Keratinocyte (primary cell): ENCODE results near the gene ACKR4. TPM values are rescaled to one million over a fixed set of nuclear protein-coding genes. Genes with fewer than 3 reads are reported as not detected.
"Not testable (repeated sequence)": the region's sequence is repeated elsewhere in the genome, so short reads cannot be mapped to it uniquely, and the experiment has no call there.

ENCODE experiments used
- DNase-seq: peaks from one replicate; pipeline ENCODE4 v3.0.0-alpha.2; 2011; ENCODE audit warnings: low read depth, missing footprints, low spot score
- FAIRE-seq: peaks from 2 replicates; lab custom pipeline; 2011; peaks lifted over from hg19 to GRCh38; lab: Jason Lieb, UNC
- H2AFZ ChIP-seq: 2 replicates; pipeline ENCODE4 v1.6.0; 2012; ENCODE audit warnings: low read length, control low read depth, inconsistent platforms; ENCODE audit not compliant: control insufficient read depth
- H3K27ac ChIP-seq: 2 replicates; pipeline ENCODE4 v1.5.1; 2011; ENCODE audit warnings: low read length; ENCODE audit not compliant: control insufficient read depth, insufficient read depth
- H3K27me3 ChIP-seq: 3 replicates; pipeline ENCODE4 v1.6.0; 2011; ENCODE audit warnings: low read length; ENCODE audit not compliant: control insufficient read depth, insufficient read depth; ENCODE audit errors: extremely low read depth
- H3K36me3 ChIP-seq, 2 experiments: 2 replicates in 1 of 2; 3 replicates in 1 of 2; pipeline ENCODE4 v1.5.1; 2011; ENCODE audit warnings: low read length in 2 of 2, mild to moderate bottlenecking in 1 of 2; ENCODE audit not compliant: control insufficient read depth in 2 of 2, insufficient read depth in 2 of 2; ENCODE audit errors: extremely low read depth in 1 of 2
- H3K4me1 ChIP-seq: 3 replicates; pipeline ENCODE4 v1.5.1; 2011; ENCODE audit warnings: low read length; ENCODE audit not compliant: control insufficient read depth, insufficient read depth; ENCODE audit errors: extremely low read depth
- H3K4me2 ChIP-seq: 3 replicates; pipeline ENCODE4 v1.6.0; 2011; ENCODE audit warnings: low read depth, low read length; ENCODE audit not compliant: control insufficient read depth, insufficient read depth; ENCODE audit errors: extremely low read depth
- H3K4me3 ChIP-seq, 3 experiments: fragments of 200-600 bp in 1 of 3; sonication (generic) in 1 of 3; 2 replicates in 2 of 3; 3 replicates in 1 of 3; pipeline ENCODE4 v1.5.1; 2011 to 2016; ENCODE audit warnings: low read length in 3 of 3, mild to moderate bottlenecking in 3 of 3, control low read depth in 2 of 3, inconsistent platforms in 1 of 3, low read depth in 1 of 3, mixed read lengths in 1 of 3, mixed run types in 1 of 3, moderate library complexity in 1 of 3; ENCODE audit not compliant: control insufficient read depth in 2 of 3, insufficient read depth in 2 of 3; ENCODE audit errors: extremely low read depth in 1 of 3
- H3K79me2 ChIP-seq: 2 replicates; pipeline ENCODE4 v1.6.0; 2012; ENCODE audit warnings: low read length; ENCODE audit not compliant: control insufficient read depth, insufficient read depth
- H3K9ac ChIP-seq: 3 replicates; pipeline ENCODE4 v1.6.0; 2011; ENCODE audit warnings: low read length; ENCODE audit not compliant: control insufficient read depth, insufficient read depth; ENCODE audit errors: extremely low read depth
- H3K9me1 ChIP-seq: 3 replicates; pipeline ENCODE4 v1.6.0; 2011; ENCODE audit warnings: low read length; ENCODE audit not compliant: control insufficient read depth, insufficient read depth; ENCODE audit errors: extremely low read depth
- H3K9me3 ChIP-seq: 2 replicates; pipeline ENCODE4 v1.5.1; 2012; ENCODE audit warnings: low read depth, low read length; ENCODE audit not compliant: control insufficient read depth
- H4K20me1 ChIP-seq: 3 replicates; pipeline ENCODE4 v1.6.0; 2011; ENCODE audit warnings: low read length; ENCODE audit not compliant: control insufficient read depth, insufficient read depth; ENCODE audit errors: extremely low read depth
- CTCF ChIP-seq, 3 experiments: IDR thresholded peaks in 1 of 3; conservative IDR thresholded peaks in 1 of 3; optimal IDR thresholded peaks in 1 of 3; 2 replicates in 2 of 3; 3 replicates in 1 of 3; pipeline versions ENCODE3 to v1.5.1; 2011; ENCODE audit warnings: low read length in 3 of 3, mild to moderate bottlenecking in 3 of 3, moderate library complexity in 2 of 3, control low read depth in 1 of 3, inconsistent platforms in 1 of 3; ENCODE audit not compliant: insufficient read depth in 2 of 3; ENCODE audit errors: extremely low read depth in 1 of 3
- EZH2 ChIP-seq: IDR thresholded peaks from one replicate; pipeline ENCODE4 v1.6.1; 2012; ENCODE audit warnings: inconsistent platforms, mild to moderate bottlenecking, low read length, moderate library complexity
- dilution Hi-C: fragments of 300-500 bp; cut with MboI; formaldehyde crosslinking; loops from one replicate; pipeline ENCODE4 v1.7.0; 2020; ENCODE audit warnings: low sequenced_read_pairs; ENCODE audit not compliant: extremely low pct_ligation_motif_present
- polyA plus RNA-seq, 5 experiments: library from polyadenylated mRNA; depleted of rRNA in 3 of 5; stranded (reverse) in 3 of 5; stranded (forward) in 1 of 5; unstranded in 1 of 5; fragments of >200 nt; gene quantifications; 1 replicate in 1 of 5; 2 replicates in 3 of 5; 3 replicates in 1 of 5; pipeline versions ENCODE4 v1.2.1 to v1.2.3, GENCODE V29; 2011 to 2012; ENCODE audit warnings: missing spikeins in 2 of 5, low read depth in 1 of 5, low replicate concordance in 1 of 5

ACKR4 gene
- polyA plus RNA-seq, 1 donor (not counting 4 experiments of a cell fraction or from before 2014, with no cell fraction given): 0.67 TPM

GRCh38 chr3:132555306-132556035, 41.6 kb upstream of the ACKR4 start:
- no peaks in the 10 kb centered on the region for H3K27me3 ChIP-seq
- H4K20me1 ChIP-seq: no peaks in the 10 kb centered on the region
- peaks cover 1% of the 10 kb centered on the region for H3K4me1 ChIP-seq
- dilution Hi-C loops: no loop called here
- DNase-seq (no peak), FAIRE-seq (no peak)
- H3K9me3 ChIP-seq: no peaks in the 10 kb centered on the region
- H3K4me2 ChIP-seq: no peak overlapping the region
- H3K36me3 ChIP-seq: peaks cover 0 to 1% of the 10 kb centered on the region in 2 experiments
- no peak overlapping the region for H2AFZ ChIP-seq
- H3K4me3 ChIP-seq: no peak overlapping the region
- H3K9me1 ChIP-seq: no peaks in the 10 kb centered on the region
- no peak for TF ChIP-seq EZH2
- no peak for TF ChIP-seq CTCF (optimal IDR thresholded peaks at IDR 0.05 in 1 of 3, IDR thresholded peaks at IDR 0.05 in 1 of 3, conservative IDR thresholded peaks at IDR 0.05 in 1 of 3; ENCODE audit: extremely low read depth in 1 of 3, insufficient read depth in 2 of 3, low read length in 3 of 3)
- H3K9ac ChIP-seq: no peak overlapping the region
- H3K27ac ChIP-seq: no peak overlapping the region
- H3K79me2 ChIP-seq: no peaks in the 10 kb centered on the region

GRCh38 chr3:132556036-132556386, 41.1 kb upstream of the ACKR4 start:
- H3K4me1 ChIP-seq, H3K36me3 ChIP-seq, H2AFZ ChIP-seq, H3K4me2 ChIP-seq, H3K9me1 ChIP-seq, dilution Hi-C loops, H3K79me2 ChIP-seq, H3K9me3 ChIP-seq, H3K27ac ChIP-seq, H3K4me3 ChIP-seq, DNase-seq, FAIRE-seq, H4K20me1 ChIP-seq, H3K27me3 ChIP-seq, H3K9ac ChIP-seq: not testable (repeated sequence)
